HL-60/S4 treated with retinoic acid at 250 ng/mL for 4 days and 3 days (cell line): ENCODE measurements around the gene MTA3.

ENCODE experiments used
- in situ Hi-C: fragments of 300-500 bp; cut with MboI; formaldehyde crosslinking; loops from 2 replicates; pipeline ENCODE4 v1.7.0; 2022; ENCODE audit warnings: low sequenced_read_pairs

The MTA3 gene

DNA sequence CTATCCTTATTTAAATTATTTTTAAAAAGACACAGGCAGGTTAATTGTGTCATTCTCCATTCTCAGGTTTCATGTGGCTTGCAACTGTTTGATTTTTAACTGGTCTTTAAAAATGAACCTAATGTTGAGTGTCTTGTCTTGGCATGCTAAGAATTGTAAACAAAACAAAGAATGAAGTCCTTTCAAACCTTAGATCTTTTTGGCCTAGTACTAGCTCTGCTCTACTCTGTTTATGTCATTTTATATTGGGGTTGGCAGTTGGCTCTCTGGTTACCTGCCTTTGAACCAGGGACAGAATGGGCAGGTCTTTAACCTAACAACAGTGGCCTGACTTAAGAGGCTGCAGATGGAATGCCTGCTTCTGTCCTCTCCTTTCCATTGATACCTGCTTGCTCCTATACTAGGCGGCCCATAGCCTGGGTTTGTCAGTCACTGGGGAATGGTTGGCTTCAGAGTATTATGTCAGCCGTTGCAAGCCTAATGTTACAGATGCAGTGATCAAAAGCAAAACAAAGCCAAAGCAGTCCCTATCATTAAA lies 85.5 kb downstream of the MTA3 start:
- in situ Hi-C loops, result no loop called here

DNA sequence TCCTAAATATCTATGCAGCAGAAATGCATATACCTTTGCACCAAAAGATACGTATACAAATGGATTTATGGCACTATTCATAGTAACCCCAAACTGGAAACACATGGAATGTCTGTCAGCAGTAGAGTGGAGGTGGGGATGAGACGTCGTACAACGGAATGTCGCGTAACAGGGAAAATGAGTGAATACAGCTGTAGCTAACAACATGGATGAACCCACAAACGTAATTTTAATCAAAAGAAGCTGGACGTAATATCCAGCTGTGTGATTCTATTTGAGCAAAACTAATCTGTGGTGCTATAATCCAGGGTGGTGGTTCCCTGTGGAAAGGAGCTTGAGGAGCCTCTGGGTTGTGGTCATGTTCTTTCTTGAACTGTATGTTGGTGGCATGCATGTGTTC lies 89.9 kb downstream of the MTA3 start:
- in situ Hi-C loops, result no loop called here

DNA sequence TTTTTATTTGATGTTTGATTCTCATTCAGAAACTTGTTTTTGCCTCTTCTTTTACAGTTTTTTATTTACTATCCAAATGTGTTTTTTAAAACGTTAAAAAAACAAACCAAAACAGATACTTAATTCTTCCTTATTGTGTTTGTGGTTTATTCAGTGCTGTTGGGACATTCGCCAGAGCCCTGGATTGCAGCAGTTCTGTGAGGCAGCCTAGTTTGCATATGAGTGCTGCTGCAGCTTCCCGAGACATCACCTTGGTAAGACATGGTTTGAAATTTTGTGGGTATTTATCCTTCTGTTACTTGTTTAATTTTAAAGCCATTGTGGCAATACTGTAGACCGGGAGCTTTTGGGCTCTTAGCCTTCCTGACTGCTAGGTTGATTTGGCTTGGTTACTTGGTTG lies 91.2 kb downstream of the MTA3 start:
- in situ Hi-C loops, result no loop called here

DNA sequence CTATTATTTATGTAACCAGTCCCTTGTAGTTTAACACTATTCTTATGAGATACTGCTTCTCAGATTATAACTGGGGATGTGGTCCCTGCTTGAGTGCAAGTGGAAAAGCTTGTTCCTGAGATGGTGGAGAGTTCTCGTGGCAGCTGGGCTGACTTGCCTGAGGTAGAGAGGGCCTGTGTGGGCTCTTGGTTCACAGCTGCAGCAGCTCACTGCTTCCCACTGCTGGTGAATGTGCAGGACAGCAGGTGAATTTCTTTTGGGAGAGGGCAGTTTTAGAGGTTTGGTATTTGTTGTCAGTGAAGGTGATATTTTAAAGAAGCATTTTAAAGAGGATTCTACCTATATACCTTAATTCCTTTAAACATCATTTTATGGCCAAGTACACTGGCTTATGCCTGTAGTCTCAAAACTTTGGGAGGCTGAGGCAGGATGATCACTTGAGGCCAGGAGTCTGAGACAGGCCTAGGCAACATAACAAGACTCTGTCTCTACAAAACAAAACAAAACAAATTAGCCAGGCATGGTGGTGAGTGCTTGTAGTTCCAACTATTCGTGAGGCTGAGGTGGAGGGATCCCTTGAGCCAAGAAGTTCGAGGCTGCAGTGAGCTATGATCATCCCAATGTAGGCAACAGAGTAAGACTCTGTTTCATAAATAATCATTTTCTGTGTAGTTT lies 94.8 kb downstream of the MTA3 start:
- in situ Hi-C loops, result no loop called here

DNA sequence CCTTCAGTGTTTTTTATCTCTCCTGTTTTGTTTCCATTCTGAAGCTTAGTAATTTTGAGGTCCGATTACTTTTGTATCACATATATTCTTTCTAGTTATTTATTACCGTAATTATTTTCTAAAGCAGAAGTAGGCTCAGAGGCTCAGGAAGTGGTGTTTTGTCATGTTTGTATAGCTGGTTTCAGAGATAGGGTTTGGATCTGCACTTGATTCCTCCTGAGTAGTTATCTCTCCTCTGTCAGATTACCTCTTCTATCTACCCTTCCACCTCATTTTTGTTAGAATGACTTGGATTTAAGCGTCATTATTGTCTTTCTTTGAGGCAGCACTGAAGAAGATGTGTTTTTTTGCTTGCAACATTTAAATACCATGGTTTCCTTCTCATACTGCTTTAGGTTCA lies 95.4 kb downstream of the MTA3 start:
- in situ Hi-C loops, result no loop called here

DNA sequence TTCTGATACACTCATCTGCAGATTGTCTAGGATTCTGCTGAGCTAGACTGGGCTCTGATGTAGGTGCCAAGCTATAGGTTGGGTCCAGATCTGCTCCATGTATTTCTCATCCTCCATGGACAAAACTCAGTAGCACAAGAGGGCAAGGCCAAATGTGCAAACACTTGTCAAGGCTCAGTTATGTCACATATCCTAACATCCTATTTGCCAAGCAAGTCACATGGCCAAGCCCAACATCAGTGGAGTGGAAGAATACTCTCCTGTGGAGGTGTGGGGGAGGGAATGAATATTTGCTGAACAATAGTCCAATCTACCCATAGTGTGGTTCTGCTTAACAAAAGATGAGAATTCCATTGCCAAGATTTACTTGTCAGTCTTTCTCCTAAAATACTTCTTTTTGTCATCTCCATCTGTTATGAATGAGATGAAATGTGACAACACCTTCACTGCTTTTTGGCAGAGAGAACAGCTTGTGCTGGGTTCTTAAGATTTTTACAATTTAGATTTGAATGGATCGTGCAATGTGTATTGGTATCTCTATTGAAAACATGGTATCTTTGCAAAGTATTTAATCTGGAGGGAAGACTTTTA lies 105.7 kb downstream of the MTA3 start:
- in situ Hi-C loops, result no loop called here

DNA sequence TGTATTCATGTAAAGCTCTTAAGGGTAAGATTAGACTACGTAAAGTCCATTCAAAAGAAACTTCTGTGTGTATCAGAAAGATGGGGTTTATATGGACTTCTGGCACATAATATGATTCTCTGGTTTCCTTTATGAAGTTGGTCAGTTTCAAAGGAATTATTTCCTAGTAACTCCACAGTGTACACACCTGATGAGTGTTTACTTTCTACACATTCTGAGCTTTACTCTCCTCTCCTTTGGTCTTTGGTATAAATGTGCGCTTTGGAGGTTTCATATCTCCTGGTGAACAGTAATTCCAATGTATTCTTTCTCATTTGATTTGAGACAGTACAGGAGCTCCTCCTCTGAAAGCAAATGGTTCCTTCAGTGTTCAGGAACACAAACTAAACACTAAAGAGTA lies 107.4 kb downstream of the MTA3 start:
- in situ Hi-C loops, result no loop called here

DNA sequence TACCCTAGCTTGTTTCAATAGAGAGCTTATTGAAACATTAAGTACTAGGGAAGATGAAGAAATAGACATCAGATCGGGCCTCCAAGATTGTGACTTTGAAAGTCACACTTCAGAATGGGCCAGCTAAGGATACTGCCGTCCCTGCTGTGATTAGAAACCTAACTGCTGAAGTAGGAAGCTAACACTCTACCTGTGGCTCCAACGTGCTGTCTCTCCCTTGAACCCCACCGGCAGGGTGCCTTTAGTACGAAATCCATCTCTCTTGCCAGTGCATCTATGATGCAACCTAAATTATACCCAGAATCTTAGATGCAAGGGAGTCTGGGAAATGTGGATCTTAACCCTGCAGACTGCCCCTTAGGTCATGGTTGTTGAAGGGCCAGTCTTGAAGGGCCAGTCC lies 116.9 kb downstream of the MTA3 start:
- in situ Hi-C loops, result no loop called here

DNA sequence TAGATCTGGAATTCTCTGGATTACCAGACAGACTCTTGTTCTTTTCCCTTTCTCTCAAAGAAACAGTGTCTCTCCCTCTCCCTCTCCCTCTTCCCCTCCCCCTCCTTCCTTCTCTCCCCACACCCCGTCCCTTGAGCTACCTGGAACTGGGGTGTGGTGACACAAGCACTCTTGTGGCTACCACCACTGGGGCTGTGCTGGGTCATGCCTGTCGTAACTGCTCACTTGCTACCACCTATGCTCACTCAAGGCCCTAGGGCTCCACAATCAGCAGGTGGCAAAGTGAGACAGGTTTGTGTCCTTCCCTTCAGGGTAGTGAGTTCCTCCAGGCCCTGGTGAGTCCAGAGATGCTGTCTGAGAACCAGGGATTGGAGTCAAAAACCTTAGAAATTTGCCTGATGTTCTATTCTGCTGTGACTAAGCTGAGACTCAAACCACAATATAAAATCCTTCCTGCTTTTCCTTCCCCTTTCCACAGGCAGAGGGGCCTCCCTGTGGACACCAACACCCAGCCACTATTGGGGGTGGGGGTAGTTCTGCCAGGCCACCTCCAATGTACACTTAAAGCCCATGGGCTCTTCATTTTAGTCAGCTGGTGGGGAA lies 124.7 kb downstream of the MTA3 start:
- in situ Hi-C loops, result no loop called here

DNA sequence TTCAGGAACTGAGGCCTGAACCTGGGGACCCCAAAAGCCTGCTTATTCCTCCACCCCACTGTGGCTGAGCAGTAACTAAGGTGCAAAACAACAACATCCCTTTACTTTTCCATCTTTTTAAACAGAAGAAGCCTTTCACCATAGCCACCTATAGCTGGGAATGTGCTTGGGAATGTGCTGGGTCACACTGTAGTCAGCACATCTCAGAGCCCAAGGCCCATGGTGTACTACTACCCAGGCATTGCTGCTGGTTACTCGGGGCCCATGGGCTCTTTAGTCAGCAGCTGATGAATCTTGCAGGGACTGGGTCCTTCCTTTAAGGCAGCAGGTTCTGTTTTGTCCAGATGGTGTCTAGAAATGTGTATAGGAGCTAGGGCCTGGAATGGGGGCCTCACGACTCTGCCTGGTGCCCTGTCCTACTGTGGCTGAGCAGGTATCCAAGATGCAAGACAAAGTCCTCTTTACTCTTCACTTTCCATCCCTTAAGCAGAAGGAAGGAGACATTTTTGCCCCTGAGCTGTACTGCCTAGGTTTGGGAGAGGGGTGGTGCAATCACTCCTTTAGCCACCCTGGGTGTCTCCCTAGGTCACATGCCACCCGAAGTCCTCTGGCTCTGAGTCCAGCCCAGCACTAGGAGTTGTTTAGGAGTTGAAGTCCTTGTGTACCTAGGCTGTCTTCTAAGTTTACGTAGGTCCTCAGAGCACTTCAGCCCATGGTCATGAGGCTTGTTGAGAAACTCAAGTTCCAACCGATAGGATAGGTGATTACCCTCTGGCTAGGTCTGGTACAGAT lies 125.5 kb downstream of the MTA3 start:
- in situ Hi-C loops, result no loop called here

DNA sequence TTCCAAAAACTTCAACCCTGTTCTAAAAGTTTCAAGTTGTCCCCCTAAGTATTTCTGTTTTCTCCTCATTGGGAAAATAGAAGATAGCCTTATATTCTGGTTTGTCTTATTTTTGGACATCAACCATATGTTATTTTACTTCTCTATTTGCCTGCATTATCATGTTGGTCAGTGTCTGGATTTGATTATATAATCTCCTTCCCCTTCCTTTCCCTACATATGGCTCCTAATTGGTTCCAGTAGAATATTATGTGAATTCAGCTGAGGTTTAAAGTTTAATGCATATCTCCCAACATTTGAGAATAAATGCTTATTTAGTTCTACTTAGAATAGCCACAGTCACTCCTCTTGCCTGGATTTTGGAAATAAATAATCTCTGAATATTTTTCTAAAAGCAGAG lies 128.6 kb downstream of the MTA3 start:
- in situ Hi-C loops, result no loop called here

DNA sequence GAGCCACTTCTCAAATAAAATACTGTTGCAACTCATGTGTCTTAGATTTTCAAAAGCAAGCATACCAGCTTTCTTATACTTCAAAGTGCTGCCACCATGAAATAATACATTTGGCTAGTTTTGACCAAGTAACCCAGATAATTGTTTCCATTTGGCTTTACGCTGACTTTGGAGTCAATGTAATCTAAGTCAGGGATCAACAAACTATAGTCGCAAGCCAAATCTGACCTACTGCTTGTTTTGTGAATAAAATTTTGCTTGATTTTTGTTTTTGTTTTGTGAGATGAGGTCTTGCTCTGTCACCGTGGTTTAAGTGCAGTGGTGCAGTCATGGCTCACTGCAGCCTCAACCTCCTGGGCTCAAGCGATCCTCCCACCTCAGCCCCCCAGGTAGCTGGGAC lies 130.5 kb downstream of the MTA3 start:
- in situ Hi-C loops, result no loop called here

DNA sequence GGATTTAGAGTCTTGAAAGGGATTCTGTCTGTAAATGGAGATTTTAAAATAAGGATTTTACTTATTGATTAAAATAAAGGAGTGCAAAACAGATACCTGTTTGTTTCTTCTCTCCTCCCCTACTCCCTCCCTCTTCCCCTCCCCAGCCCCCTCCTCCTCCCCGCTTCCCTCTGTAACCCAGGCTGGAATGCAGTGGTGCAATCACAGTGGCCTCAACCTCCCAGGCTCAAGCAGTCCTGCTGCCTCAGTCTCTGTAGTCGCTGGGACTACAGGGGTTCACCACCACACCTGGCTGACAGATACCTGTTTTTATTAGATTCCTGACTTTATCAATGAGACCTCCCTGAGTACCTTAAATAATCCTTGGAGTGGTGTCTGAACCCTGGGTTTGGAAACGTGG lies 138.4 kb downstream of the MTA3 start:
- in situ Hi-C loops, result no loop called here

DNA sequence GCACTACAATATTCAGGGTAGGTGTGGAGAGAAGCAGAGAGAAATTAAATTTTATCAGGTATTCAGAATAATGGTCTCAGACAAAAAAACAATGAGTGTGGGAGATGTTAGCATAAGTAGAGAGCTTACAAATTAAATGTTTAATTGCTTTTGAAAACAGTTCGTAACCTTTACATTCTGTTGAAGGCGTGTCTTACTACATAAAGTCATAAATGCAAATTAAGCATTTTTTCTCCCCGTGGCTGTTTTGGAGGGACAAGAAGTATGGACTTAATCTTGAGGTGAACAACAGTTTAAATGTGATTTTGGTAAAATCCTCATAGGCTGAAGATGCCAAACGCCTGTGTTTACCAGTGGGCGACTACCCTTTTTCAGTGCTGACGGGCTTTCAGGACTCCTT lies 139.7 kb downstream of the MTA3 start:
- in situ Hi-C loops, result no loop called here

DNA sequence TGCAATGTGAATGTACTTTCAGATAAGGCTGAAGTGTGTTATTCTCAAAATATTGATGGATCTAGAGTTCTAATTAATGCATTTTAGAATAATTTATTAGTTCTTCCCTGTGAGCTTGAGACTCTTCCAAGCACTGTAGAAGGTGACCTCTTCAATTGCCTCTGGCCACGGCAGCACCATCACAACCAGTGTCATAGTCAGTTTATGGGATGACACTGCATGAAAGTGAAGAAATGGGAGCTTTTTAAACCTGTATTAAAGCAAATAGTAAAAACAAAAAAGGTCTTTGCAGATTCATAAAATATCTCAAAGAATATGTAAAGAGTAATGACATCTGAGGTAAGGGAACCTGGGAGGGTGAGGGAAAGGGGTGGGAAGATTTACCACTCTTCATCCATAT lies 143.5 kb downstream of the MTA3 start:
- in situ Hi-C loops, result no loop called here

DNA sequence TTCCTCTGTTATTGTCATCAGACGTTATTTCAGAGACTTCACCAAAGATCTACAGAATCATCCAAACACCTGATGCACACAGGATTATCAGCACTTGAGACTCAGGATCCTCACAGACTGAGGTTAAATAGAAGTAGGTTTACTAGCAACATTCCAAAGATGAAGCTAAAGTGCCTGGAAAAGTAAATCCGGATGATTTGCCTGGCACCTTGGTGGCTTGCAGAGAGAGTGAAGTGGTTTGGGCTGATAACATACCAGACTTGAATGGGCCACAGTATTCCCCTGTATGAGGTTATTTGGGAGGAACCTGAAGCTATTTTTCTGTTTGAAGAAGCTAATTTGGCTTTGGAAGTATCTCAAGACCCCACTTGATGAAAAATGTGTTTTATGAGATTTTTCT lies 144.5 kb downstream of the MTA3 start:
- in situ Hi-C loops, result no loop called here

DNA sequence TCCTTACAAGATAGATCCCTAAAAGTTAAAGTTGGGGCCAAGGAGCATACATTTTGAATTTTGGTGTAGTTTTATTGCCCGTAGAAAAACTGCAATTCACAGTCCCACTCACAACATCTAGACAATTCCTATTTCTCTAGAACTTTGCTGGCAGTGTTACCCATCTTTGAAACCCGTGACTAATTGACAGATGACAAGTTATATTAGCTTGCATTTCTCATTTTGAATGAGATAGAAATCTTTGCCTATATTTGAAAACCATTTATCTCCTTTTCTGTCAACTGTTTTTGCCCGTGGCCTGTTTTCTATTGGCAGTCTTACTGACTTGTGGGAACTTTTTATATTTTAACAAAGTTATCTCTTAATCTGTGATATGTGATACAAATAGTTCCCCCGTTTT lies 145.5 kb downstream of the MTA3 start:
- in situ Hi-C loops, result no loop called here

DNA sequence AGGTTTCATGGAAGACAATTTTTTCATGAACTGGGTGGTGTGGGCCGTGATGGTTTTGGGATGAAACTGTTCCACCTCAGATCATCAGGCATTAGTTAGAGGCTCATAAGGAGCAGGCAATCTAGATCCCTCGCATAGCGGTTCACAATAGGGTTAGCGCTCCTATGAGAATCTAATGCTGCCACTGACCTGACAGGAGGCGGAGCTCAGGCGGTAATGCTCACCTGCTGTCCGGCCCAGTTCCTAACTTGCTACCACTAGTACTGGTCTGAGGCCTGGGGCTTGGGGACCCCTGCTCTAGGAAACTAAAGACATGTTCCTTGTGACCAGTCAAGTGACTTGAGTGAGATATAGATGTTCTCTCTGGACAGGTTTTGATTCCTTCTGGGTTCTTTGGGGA lies 146.3 kb downstream of the MTA3 start:
- in situ Hi-C loops, result no loop called here

DNA sequence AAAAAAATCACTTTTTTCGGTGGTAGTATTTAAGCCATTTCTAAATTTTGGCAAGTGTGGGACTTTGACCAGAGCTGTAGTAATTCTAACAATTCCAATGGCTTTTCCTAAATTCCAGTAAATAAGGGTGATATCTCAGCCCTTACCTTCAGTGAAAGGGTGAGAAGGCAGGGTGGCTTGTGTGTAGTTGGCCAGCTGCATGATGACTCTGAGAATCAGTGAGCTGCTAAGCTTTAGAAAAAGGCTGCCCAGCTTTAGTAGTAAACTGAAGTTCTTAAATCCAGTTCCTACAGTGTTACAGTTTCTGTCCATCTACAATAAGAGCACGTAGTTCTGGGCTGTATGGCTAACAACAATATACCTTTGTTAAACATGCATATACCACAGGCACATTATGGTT lies 153.5 kb downstream of the MTA3 start:
- in situ Hi-C loops, result no loop called here

DNA sequence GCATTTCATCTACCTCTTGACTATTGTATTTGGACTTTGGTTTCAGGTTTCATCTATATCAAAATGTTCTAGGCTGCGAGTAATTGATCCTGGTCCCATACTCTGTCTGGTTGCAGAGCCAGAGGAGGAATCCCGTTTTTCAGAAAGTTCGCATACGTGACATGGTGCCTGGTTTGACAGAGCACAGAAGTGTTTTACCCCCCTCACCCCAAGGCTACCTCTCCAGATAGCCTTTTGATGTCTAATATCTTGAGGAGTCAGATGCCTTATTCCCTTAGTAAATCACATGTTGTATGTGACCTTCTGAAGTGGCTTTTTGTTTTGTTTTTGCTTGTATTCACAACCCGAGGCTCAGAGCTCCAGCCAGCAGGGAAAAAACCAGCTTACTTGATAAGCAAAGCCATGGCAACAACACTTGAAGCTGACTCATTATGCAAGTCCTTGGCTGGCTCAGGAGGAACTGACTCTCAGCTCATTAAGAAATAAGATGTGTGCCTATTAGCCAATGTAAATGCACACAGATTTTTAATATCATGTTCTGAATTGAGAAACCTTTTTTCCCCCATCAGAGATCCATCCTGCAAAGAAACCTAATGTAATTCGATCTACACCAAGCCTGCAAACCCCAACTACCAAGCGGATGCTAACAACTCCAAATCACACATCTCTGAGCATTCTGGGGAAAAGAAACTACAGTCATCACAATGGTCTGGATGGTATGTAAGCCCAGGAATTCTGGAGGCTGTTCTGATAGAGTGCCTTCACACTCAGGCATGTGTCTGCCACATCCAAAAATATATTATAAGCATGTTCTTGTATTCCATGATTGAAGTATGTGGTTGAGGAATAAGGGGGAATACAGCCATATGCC lies 154.1 kb downstream of the MTA3 start:
- in situ Hi-C loops, result no loop called here

DNA sequence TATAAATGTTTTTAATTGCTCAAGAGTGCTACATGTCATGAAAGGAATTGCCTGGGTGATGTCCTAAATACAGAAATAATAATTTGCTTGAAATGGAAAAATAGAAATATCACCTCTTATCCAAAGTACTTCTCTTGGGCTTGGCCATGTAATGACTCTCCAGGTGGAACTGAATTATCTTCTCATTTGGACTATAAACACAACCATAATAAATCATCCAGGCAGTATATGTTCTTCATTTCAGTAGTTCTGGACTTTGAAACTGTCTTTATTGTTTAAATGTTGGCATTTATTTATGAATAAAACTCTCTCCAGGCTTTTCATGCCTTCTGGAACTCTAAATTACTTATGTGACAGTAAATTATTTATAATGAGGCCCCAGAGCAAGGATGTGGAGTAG lies 155.0 kb downstream of the MTA3 start:
- in situ Hi-C loops, result no loop called here
